GM06990 (cell line): ENCODE data around the gene CLASP1.

Experiments
- DNase-seq: peaks from one replicate; pipeline ENCODE4 v3.0.0-alpha.2; 2011; ENCODE audit not compliant: insufficient read length; ENCODE audit errors: extremely low read depth
- H3K27me3 ChIP-seq: replicated peaks from 2 replicates; pipeline ENCODE4 v1.6.0; 2011; ENCODE audit warnings: low read length; ENCODE audit not compliant: control insufficient read depth, insufficient read depth
- H3K36me3 ChIP-seq: 2 replicates; pipeline ENCODE4 v1.5.1; 2011; ENCODE audit warnings: low read length; ENCODE audit not compliant: control insufficient read depth, insufficient read depth
- H3K4me3 ChIP-seq: replicated peaks from 2 replicates; pipeline ENCODE4 v1.5.1; 2011; ENCODE audit warnings: low read depth, mild to moderate bottlenecking, control low read depth, low read length
- CTCF ChIP-seq: IDR thresholded peaks from 2 replicates; pipeline ENCODE4 v1.5.1; 2011; ENCODE audit warnings: low read length, control low read depth, mild to moderate bottlenecking, inconsistent platforms; ENCODE audit not compliant: insufficient read depth, poor library complexity, severe bottlenecking

CLASP1 gene

GRCh38 chr2:121576263-121576662, 73.0 kb downstream of the CLASP1 start:
- Histone ChIP-seq H3K4me3 (no peak overlapping the region), H3K36me3 (no peaks in the 10 kb centered on the region), H3K27me3 (no peaks in the 10 kb centered on the region)
- TF ChIP-seq CTCF = no peak
- DNase-seq = no peak

GRCh38 chr2:121575800-121576199, 73.5 kb downstream of the CLASP1 start:
- TF ChIP-seq CTCF = no peak
- DNase-seq = no peak
- no peaks in the 10 kb centered on the region for H3K36me3 ChIP-seq

GRCh38 chr2:121570667-121571055, 78.6 kb downstream of the CLASP1 start:
- no peak for DNase-seq
- no peaks in the 10 kb centered on the region; the same call in 1 of the 2 replicates for H3K36me3 ChIP-seq
- no peaks in the 10 kb centered on the region for H3K27me3 ChIP-seq
- no peak overlapping the region for H3K4me3 ChIP-seq
- TF ChIP-seq CTCF = no peak

More at GRCh38 chr2:121575800-121576199, 73.5 kb downstream of the CLASP1 start:
- Histone ChIP-seq H3K4me3 (no peak overlapping the region), H3K27me3 (no peaks in the 10 kb centered on the region)

GRCh38 chr2:121570036-121570666, 79.1 kb downstream of the CLASP1 start:
- DNase-seq = no peak
- Histone ChIP-seq H3K4me3 (no peak overlapping the region), H3K36me3 (no peaks in the 10 kb centered on the region; the same call in 1 of the 2 replicates), H3K27me3 (no peaks in the 10 kb centered on the region)
- no peak for TF ChIP-seq CTCF

- Histone ChIP-seq H3K27me3 (no peaks in the 10 kb centered on the region), H3K4me3 (no peak overlapping the region), H3K36me3 (no peaks in the 10 kb centered on the region; the same call in 1 of the 2 replicates)
- DNase-seq = no peak
- TF ChIP-seq CTCF = no peak
Measured at GRCh38 chr2:121567957-121568409, 81.3 kb downstream of the CLASP1 start.
